NCI-H345 treated with DMSO at 0.1 percent for 48 hours (cell line): ENCODE results near the gene GADD45A.

Experiments
- DNase-seq: peaks from one replicate; lab custom pipeline; 2025; ENCODE audit not compliant: unreplicated experiment; lab: John Stamatoyannopoulos, UW

The GADD45A gene

GRCh38 chr1:67688526-67689219 lies 3.7 kb downstream of the GADD45A start:
- DNase-seq, result no peak

- no peak for DNase-seq
Measured at GRCh38 chr1:67689267-67690017, 4.4 kb downstream of the GADD45A start.

GRCh38 chr1:67690018-67690363 lies 5.0 kb downstream of the GADD45A start:
- no peak for DNase-seq

GRCh38 chr1:67690411-67690810 lies 5.4 kb downstream of the GADD45A start:
- DNase-seq, result no peak

- DNase-seq, result no peak
Measured at GRCh38 chr1:67691712-67692111, 6.7 kb downstream of the GADD45A start.

- DNase-seq, result no peak
Measured at GRCh38 chr1:67695963-67696362, 11.0 kb downstream of the GADD45A start.

GRCh38 chr1:67696708-67697107 lies 11.7 kb downstream of the GADD45A start:
- no peak for DNase-seq

GRCh38 chr1:67700220-67700619 lies 15.2 kb downstream of the GADD45A start:
- DNase-seq, result no peak

- DNase-seq, result no peak
Measured at GRCh38 chr1:67700692-67701410, 15.8 kb downstream of the GADD45A start.

- no peak for DNase-seq
Measured at GRCh38 chr1:67701876-67702275, 16.9 kb downstream of the GADD45A start.

GRCh38 chr1:67704351-67704750 lies 19.4 kb downstream of the GADD45A start:
- DNase-seq, result no peak

- no peak for DNase-seq
Measured at GRCh38 chr1:67705735-67706453, 20.9 kb downstream of the GADD45A start.

GRCh38 chr1:67708606-67709005 lies 23.6 kb downstream of the GADD45A start:
- DNase-seq, result no peak

GRCh38 chr1:67710417-67710816 lies 25.4 kb downstream of the GADD45A start:
- DNase-seq, result no peak

GRCh38 chr1:67711158-67711854 lies 26.3 kb downstream of the GADD45A start:
- no peak for DNase-seq

- no peak for DNase-seq
Measured at GRCh38 chr1:67711855-67712212, 26.8 kb downstream of the GADD45A start.

- DNase-seq, result peak; percentile 83
Measured at GRCh38 chr1:67713057-67713846, 28.3 kb downstream of the GADD45A start.

GRCh38 chr1:67715819-67716218 lies 30.8 kb downstream of the GADD45A start:
- no peak for DNase-seq

GRCh38 chr1:67716800-67717199 lies 31.8 kb downstream of the GADD45A start:
- no peak for DNase-seq

GRCh38 chr1:67717876-67718275 lies 32.9 kb downstream of the GADD45A start:
- DNase-seq, result no peak
